GM23248 (cell line): ENCODE measurements around the gene IPO11. TPM values are rescaled to one million over a fixed set of nuclear protein-coding genes. Genes with fewer than 3 reads are reported as not detected.

ENCODE experiments used
- DNase-seq: peaks from one replicate; pipeline ENCODE4 v3.0.0-alpha.2; 2015
- H2AFZ ChIP-seq: fragments of 200-600 bp; sonication (generic); 2 replicates; pipeline ENCODE4 v1.6.1; 2016; ENCODE audit warnings: antibody characterized with exemption
- H3F3A ChIP-seq: fragments of 200-600 bp; sonication (generic); 2 replicates; pipeline ENCODE4 v1.6.1; 2016; ENCODE audit warnings: mild to moderate bottlenecking, antibody characterized with exemption, mixed run types; ENCODE audit not compliant: insufficient read depth
- H3K27ac ChIP-seq: fragments of 200-600 bp; sonication (generic); 2 replicates; pipeline ENCODE4 v1.5.1; 2016; ENCODE audit warnings: mild to moderate bottlenecking
- H3K27me3 ChIP-seq: fragments of 200-600 bp; sonication (generic); replicated peaks from 2 replicates; pipeline ENCODE4 v1.6.1; 2016; ENCODE audit warnings: mild to moderate bottlenecking; ENCODE audit not compliant: insufficient read depth
- H3K36me3 ChIP-seq: fragments of 200-600 bp; sonication (generic); 2 replicates; pipeline ENCODE4 v1.6.1; 2016; ENCODE audit warnings: low read depth, mild to moderate bottlenecking
- H3K4me1 ChIP-seq: fragments of 200-600 bp; sonication (generic); 2 replicates; pipeline ENCODE4 v1.6.1; 2016; ENCODE audit warnings: mild to moderate bottlenecking; ENCODE audit not compliant: insufficient read depth
- H3K4me2 ChIP-seq: fragments of 200-600 bp; sonication (generic); one replicate; pipeline ENCODE4 v1.6.1; 2016; ENCODE audit warnings: mild to moderate bottlenecking; ENCODE audit not compliant: unreplicated experiment
- H3K4me3 ChIP-seq: fragments of 200-600 bp; sonication (generic); 2 replicates; pipeline ENCODE4 v1.5.1; 2016; ENCODE audit warnings: mild to moderate bottlenecking
- H3K79me2 ChIP-seq: fragments of 200-600 bp; sonication (generic); 2 replicates; pipeline ENCODE4 v1.6.1; 2016; ENCODE audit warnings: mild to moderate bottlenecking; ENCODE audit not compliant: insufficient read depth
- H3K9ac ChIP-seq: fragments of 200-600 bp; sonication (generic); 2 replicates; pipeline ENCODE4 v1.6.1; 2016; ENCODE audit warnings: mild to moderate bottlenecking
- H3K9me2 ChIP-seq: fragments of 200-600 bp; sonication (generic); 2 replicates; pipeline ENCODE4 v1.6.1; 2016; ENCODE audit warnings: mixed run types, mild to moderate bottlenecking, moderate library complexity; ENCODE audit not compliant: insufficient read depth
- H3K9me3 ChIP-seq: fragments of 200-600 bp; sonication (generic); one replicate; pipeline ENCODE4 v1.6.1; 2017; ENCODE audit warnings: low read depth
- H4K20me1 ChIP-seq: fragments of 200-600 bp; sonication (generic); 2 replicates; pipeline ENCODE4 v1.6.0; 2016; ENCODE audit not compliant: insufficient read depth
- EZH2 ChIP-seq: fragments of 200-600 bp; sonication (generic); IDR thresholded peaks from 2 replicates; pipeline ENCODE4 v1.6.1; 2018; ENCODE audit warnings: antibody characterized with exemption, mild to moderate bottlenecking; ENCODE audit not compliant: insufficient read depth, poor library complexity, severe bottlenecking
- EZH2phosphoT487 ChIP-seq: fragments of 200-600 bp; sonication (generic); IDR thresholded peaks from 2 replicates; pipeline ENCODE4 v1.6.1; 2018; ENCODE audit warnings: antibody characterized with exemption, moderate library complexity, mild to moderate bottlenecking, low read depth; ENCODE audit not compliant: insufficient read depth
- WGBS, 2 experiments: methylation state at CpG; one replicate each; pipeline ENCODE4 v1.1.6; 2015 to 2017; ENCODE audit warnings: low lambda C conversion rate in 2 of 2, low coverage in 1 of 2; ENCODE audit errors: missing lambda C conversion rate in 2 of 2; 5-methylcytosine and 5-hydroxymethylcytosine counted together
- in situ Hi-C: fragments of 300-500 bp; cut with MboI; formaldehyde crosslinking; loops from 2 replicates; pipeline ENCODE4 v1.15.0; 2020
- polyA plus RNA-seq: library from polyadenylated mRNA; unstranded; fragments of >200 nt; fragmentation: Nextera tagmentation; extraction: Ambion mirVana; gene quantifications from 2 replicates; pipeline ENCODE4 v1.2.1, GENCODE V29; 2016
- total RNA-seq: library from RNA; depleted of rRNA; stranded (reverse); fragments of >200 nt; shearing (Covaris generic); gene quantifications from 2 replicates; pipeline ENCODE4 v1.2.3, GENCODE V29; 2014

Gene IPO11
- total and polyA plus RNA-seq, 2 experiments from 2014 or later = 19.9 to 26.5 TPM

GRCh38 chr5:62424763-62425162, 12.2 kb downstream of the IPO11 start:
- TF ChIP-seq EZH2phosphoT487 = no peak
- no peak for TF ChIP-seq EZH2
- no peaks in the 10 kb centered on the region for H3K9me2 ChIP-seq
- H3F3A ChIP-seq = no peaks in the 10 kb centered on the region
- no peak overlapping the region for H3K4me3 ChIP-seq
- no peak overlapping the region for H2AFZ ChIP-seq
- H3K4me1 ChIP-seq = no peaks in the 10 kb centered on the region
- 94 to 100% methylated on average over 1 of the region's 1 CpG for WGBS, 2 experiments
- H4K20me1 ChIP-seq = peaks cover 5% of the 10 kb centered on the region
- in situ Hi-C loops = no loop called here
- no peak for DNase-seq
- H3K27ac ChIP-seq = no peak overlapping the region
- H3K27me3 ChIP-seq = no peaks in the 10 kb centered on the region
- peaks cover 96% of the 10 kb centered on the region for H3K79me2 ChIP-seq
- H3K36me3 ChIP-seq = no peaks in the 10 kb centered on the region
- H3K4me2 ChIP-seq = no peak overlapping the region
- no peaks in the 10 kb centered on the region for H3K9me3 ChIP-seq
- H3K9ac ChIP-seq = no peak overlapping the region

GRCh38 chr5:62431735-62432620, 19.4 kb downstream of the IPO11 start:
- Histone ChIP-seq H3F3A (no peaks in the 10 kb centered on the region), H3K79me2 (peaks cover 93% of the 10 kb centered on the region), H3K4me2 (no peak overlapping the region), H3K9me2 (no peaks in the 10 kb centered on the region), H2AFZ (0 out of 2 replicates have a peak overlapping the region, but pooled peaks have one; percentile 1), H3K27ac (no peak overlapping the region), H4K20me1 (no peaks in the 10 kb centered on the region), H3K9me3 (no peaks in the 10 kb centered on the region), H3K4me1 (peaks cover 4% of the 10 kb centered on the region; the same call in 1 of the 2 replicates), H3K27me3 (no peaks in the 10 kb centered on the region), H3K36me3 (no peaks in the 10 kb centered on the region), H3K4me3 (no peak overlapping the region), H3K9ac (no peak overlapping the region)
- TF ChIP-seq EZH2phosphoT487 (no peak), EZH2 (no peak)
- in situ Hi-C loops = no loop called here
- peak; percentile 29 for DNase-seq
- WGBS, 2 experiments = 57 to 61% methylated on average over 11 of the region's 11 CpGs

GRCh38 chr5:62432621-62433064, 20.1 kb downstream of the IPO11 start:
- no peaks in the 10 kb centered on the region for H3F3A ChIP-seq
- H3K27me3 ChIP-seq = no peaks in the 10 kb centered on the region
- no peaks in the 10 kb centered on the region for H4K20me1 ChIP-seq
- no peaks in the 10 kb centered on the region for H3K9me2 ChIP-seq
- H3K9ac ChIP-seq = no peak overlapping the region
- H3K36me3 ChIP-seq = no peaks in the 10 kb centered on the region
- 17 to 28% methylated on average over 5 of the region's 5 CpGs for WGBS, 2 experiments
- peaks cover 89% of the 10 kb centered on the region for H3K79me2 ChIP-seq
- no peaks in the 10 kb centered on the region for H3K9me3 ChIP-seq
- H3K4me3 ChIP-seq = no peak overlapping the region
- peak; percentile 8 for DNase-seq
- TF ChIP-seq EZH2phosphoT487 = no peak
- no peak for TF ChIP-seq EZH2
- H3K27ac ChIP-seq = no peak overlapping the region
- 0 out of 2 replicates have a peak overlapping the region, but pooled peaks have one; percentile 1 for H2AFZ ChIP-seq
- in situ Hi-C loops = no loop called here
- H3K4me1 ChIP-seq = peaks cover 4% of the 10 kb centered on the region; the same call in 1 of the 2 replicates
- no peak overlapping the region for H3K4me2 ChIP-seq

- Histone ChIP-seq H3K27ac (no peak overlapping the region), H3K9ac (no peak overlapping the region), H3K9me3 (no peaks in the 10 kb centered on the region), H3K36me3 (peaks cover 8% of the 10 kb centered on the region; the same call in 1 of the 2 replicates), H2AFZ (no peak overlapping the region), H4K20me1 (no peaks in the 10 kb centered on the region), H3K4me1 (no peaks in the 10 kb centered on the region), H3F3A (peaks cover under 1% of the 10 kb centered on the region; the same call in 1 of the 2 replicates), H3K27me3 (no peaks in the 10 kb centered on the region), H3K79me2 (no peaks in the 10 kb centered on the region), H3K4me2 (no peak overlapping the region), H3K4me3 (no peak overlapping the region), H3K9me2 (no peaks in the 10 kb centered on the region)
- no peak for TF ChIP-seq EZH2
- TF ChIP-seq EZH2phosphoT487 = no peak
- in situ Hi-C loops = no loop called here
- DNase-seq = no peak
- 89 to 91% methylated on average over 5 of the region's 5 CpGs for WGBS, 2 experiments
Measured at GRCh38 chr5:62448528-62448927, 36.0 kb downstream of the IPO11 start.
